ENCODE measurements around the gene LTBP1. TPM values are rescaled to one million over a fixed set of nuclear protein-coding genes. Genes with fewer than 3 reads are reported as not detected.

LTBP1 gene
- total and polyA plus RNA-seq, 10 of the 15 experiments (the other 5 are each of a cell fraction or from before 2014, with no cell fraction given) = 0.01 to 0.28 (median 0.12) TPM; not detected in 2

DNA sequence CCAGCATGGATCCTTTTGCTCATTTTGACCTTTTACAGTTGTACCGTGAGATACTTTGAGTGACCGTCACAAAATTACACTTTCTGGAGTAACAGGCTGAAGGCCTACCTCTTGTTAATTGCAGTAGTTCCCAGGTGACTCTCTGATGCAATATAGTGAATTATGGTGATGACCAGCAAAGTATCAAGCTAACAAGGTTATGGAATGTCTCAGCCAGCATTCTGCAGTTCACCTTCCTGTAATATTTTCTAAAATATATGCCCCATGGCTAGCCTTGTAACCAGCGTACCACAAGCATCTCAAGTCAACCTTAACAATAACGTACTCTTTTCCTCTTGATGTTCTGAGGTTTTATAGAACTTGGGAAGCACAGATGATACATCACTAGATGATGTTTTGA, 234.7 kb downstream of the LTBP1 start (continued):
- TF ChIP-seq, protein P1, sequence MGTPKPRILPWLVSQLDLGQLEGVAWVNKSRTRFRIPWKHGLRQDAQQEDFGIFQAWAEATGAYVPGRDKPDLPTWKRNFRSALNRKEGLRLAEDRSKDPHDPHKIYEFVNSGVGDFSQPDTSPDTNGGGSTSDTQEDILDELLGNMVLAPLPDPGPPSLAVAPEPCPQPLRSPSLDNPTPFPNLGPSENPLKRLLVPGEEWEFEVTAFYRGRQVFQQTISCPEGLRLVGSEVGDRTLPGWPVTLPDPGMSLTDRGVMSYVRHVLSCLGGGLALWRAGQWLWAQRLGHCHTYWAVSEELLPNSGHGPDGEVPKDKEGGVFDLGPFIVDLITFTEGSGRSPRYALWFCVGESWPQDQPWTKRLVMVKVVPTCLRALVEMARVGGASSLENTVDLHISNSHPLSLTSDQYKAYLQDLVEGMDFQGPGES (IDR thresholded peaks at IDR 0.05) = no peak
- no peak for TF ChIP-seq RAD21 (IDR thresholded peaks at IDR 0.05; ENCODE audit: insufficient read depth, low read depth, low read length)
- TF ChIP-seq, protein P2, sequence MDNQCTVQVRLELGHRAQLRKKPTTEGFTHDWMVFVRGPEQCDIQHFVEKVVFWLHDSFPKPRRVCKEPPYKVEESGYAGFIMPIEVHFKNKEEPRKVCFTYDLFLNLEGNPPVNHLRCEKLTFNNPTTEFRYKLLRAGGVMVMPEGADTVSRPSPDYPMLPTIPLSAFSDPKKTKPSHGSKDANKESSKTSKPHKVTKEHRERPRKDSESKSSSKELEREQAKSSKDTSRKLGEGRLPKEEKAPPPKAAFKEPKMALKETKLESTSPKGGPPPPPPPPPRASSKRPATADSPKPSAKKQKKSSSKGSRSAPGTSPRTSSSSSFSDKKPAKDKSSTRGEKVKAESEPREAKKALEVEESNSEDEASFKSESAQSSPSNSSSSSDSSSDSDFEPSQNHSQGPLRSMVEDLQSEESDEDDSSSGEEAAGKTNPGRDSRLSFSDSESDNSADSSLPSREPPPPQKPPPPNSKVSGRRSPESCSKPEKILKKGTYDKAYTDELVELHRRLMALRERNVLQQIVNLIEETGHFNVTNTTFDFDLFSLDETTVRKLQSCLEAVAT (IDR thresholded peaks at IDR 0.05) = no peak
- TF ChIP-seq ETV6 (conservative IDR thresholded peaks at IDR 0.05 in 1 of 2, IDR thresholded peaks at IDR 0.05 in 1 of 2; ENCODE audit: borderline replicate concordance in 1 of 2, low read depth in 1 of 2) = no peak
- no peak for TF ChIP-seq EP300 (IDR thresholded peaks at IDR 0.05; ENCODE audit: borderline replicate concordance in 1 of 2, control insufficient read depth in 1 of 2, low read depth in 2 of 2, low read length in 2 of 2)
- TF ChIP-seq SUPT20H (IDR thresholded peaks at IDR 0.05; ENCODE audit: borderline replicate concordance, control insufficient read depth, low read depth, low read length) = no peak
- no peak for TF ChIP-seq BACH1 (IDR thresholded peaks at IDR 0.05; ENCODE audit: borderline replicate concordance)

DNA sequence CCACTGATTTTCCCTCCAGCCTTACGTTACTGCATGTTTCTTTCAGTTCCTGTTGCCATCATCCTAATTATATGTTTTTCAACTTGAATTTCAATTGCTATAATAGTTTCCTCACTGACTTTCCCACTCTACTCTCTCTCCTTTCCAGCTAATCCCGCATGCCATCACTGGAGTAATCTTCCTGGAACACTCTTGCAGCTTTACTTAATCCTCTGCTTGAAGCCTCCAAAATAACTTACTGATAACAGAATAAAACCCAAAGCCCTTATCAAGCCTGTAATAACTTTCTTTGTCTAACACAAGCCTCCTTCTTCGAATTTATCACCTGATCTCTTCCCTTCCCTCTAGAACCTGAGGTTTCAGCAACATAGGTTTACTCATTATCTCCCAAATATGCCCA, 237.3 kb downstream of the LTBP1 start:
- CTCF ChIA-PET = no interaction called here
- TF ChIP-seq, protein P3, sequence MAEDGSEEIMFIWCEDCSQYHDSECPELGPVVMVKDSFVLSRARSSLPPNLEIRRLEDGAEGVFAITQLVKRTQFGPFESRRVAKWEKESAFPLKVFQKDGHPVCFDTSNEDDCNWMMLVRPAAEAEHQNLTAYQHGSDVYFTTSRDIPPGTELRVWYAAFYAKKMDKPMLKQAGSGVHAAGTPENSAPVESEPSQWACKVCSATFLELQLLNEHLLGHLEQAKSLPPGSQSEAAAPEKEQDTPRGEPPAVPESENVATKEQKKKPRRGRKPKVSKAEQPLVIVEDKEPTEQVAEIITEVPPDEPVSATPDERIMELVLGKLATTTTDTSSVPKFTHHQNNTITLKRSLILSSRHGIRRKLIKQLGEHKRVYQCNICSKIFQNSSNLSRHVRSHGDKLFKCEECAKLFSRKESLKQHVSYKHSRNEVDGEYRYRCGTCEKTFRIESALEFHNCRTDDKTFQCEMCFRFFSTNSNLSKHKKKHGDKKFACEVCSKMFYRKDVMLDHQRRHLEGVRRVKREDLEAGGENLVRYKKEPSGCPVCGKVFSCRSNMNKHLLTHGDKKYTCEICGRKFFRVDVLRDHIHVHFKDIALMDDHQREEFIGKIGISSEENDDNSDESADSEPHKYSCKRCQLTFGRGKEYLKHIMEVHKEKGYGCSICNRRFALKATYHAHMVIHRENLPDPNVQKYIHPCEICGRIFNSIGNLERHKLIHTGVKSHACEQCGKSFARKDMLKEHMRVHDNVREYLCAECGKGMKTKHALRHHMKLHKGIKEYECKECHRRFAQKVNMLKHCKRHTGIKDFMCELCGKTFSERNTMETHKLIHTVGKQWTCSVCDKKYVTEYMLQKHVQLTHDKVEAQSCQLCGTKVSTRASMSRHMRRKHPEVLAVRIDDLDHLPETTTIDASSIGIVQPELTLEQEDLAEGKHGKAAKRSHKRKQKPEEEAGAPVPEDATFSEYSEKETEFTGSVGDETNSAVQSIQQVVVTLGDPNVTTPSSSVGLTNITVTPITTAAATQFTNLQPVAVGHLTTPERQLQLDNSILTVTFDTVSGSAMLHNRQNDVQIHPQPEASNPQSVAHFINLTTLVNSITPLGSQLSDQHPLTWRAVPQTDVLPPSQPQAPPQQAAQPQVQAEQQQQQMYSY (CRISPR knock-in tag; IDR thresholded peaks at IDR 0.05) = no peak
- TF ChIP-seq BACH1 (IDR thresholded peaks at IDR 0.05; ENCODE audit: borderline replicate concordance) (no peak), ZZZ3 (IDR thresholded peaks at IDR 0.05; ENCODE audit: control insufficient read depth, insufficient read length, low read depth) (no peak)
- 0% methylated on average over 3 of the region's 3 CpGs for WGBS (ENCODE audit: insufficient coverage, insufficient replicate concordance, low lambda C conversion rate, missing lambda C conversion rate)
- POLR2A ChIA-PET = no interaction called here
- Histone ChIP-seq H3K9me3 (replicated peaks; ENCODE audit: control insufficient read depth, insufficient read depth, low read length) (no peaks in the 10 kb centered on the region; the same call in 2 of the 3 replicates), H3K79me2 (ENCODE audit: control insufficient read depth, insufficient read depth, low read length) (no peaks in the 10 kb centered on the region), H3K27ac (ENCODE audit: control insufficient read depth, insufficient read depth) (no peak overlapping the region), H3K4me2 (ENCODE audit: control insufficient read depth, insufficient read depth) (no peak overlapping the region), H3K4me3 (no peak overlapping the region), H3K4me1 (ENCODE audit: control insufficient read depth, insufficient read depth, low read length) (no peaks in the 10 kb centered on the region), H3K9ac (ENCODE audit: control insufficient read depth, insufficient read depth, low read length) (no peak overlapping the region), H3K36me3 (ENCODE audit: control insufficient read depth in 2 of 2, insufficient read depth in 2 of 2, low read length in 1 of 2) (no peaks in the 10 kb centered on the region), H4K20me1 (ENCODE audit: control insufficient read depth, insufficient read depth) (no peaks in the 10 kb centered on the region), H3K27me3 (replicated peaks in 1 of 2; ENCODE audit: control insufficient read depth in 2 of 2, insufficient read depth in 2 of 2, low read length in 1 of 2) (peaks cover 0 to 2% of the 10 kb centered on the region in 2 experiments; a peak in 1 of 4 replicates), H2AFZ (ENCODE audit: control insufficient read depth, low read depth, low read length) (no peak overlapping the region)
- BruUV-seq (replicated peaks) = no TSS peak
- no peak for DNase-seq (ENCODE audit: low read depth, low spot score)
- no peak for ATAC-seq
- in situ Hi-C loops (cut with MboI) (no loop called here), intact Hi-C loops (cut with micrococcal nuclease; ENCODE audit: unreplicated experiment) (no loop called here)
- FAIRE-seq = no peak
- RAD21 ChIA-PET (ENCODE audit: unreplicated experiment) = no interaction called here
- SMC1A ChIA-PET (ENCODE audit: uncharacterized antibody, unreplicated experiment) = no interaction called here

Data from GM12878 (cell line).